GM23338 (cell line): ENCODE measurements around the gene CERK. TPM values are rescaled to one million over a fixed set of nuclear protein-coding genes. Genes with fewer than 3 reads are reported as not detected.

Experiments used
- ATAC-seq: fragments of 200-7000 bp; cut with Tn5 transposase; 3 replicates; pipeline ENCODE4 v1.9.1; 2020
- DNase-seq: peaks from one replicate; pipeline ENCODE4 v3.0.0-alpha.2; 2015; ENCODE audit warnings: low spot score
- H2AFZ ChIP-seq: fragments of 200-600 bp; sonication (generic); 2 replicates; pipeline ENCODE4 v1.8.0; 2016; ENCODE audit warnings: antibody characterized with exemption, mild to moderate bottlenecking, moderate library complexity
- H3F3A ChIP-seq: fragments of 200-600 bp; sonication (generic); replicated peaks from 2 replicates; pipeline ENCODE4 v1.8.0; 2017; ENCODE audit warnings: antibody characterized with exemption, mixed run types, low read depth
- H3K27ac ChIP-seq: fragments of 200-600 bp; sonication (generic); 2 replicates; pipeline ENCODE4 v1.6.1; 2016; ENCODE audit warnings: low read depth
- H3K27me3 ChIP-seq: fragments of 200-600 bp; sonication (generic); 2 replicates; pipeline ENCODE4 v1.8.0; 2016; ENCODE audit warnings: mild to moderate bottlenecking, mixed run types, moderate library complexity; ENCODE audit not compliant: insufficient read depth
- H3K36me3 ChIP-seq: fragments of 200-600 bp; sonication (generic); 2 replicates; pipeline ENCODE4 v1.8.0; 2016; ENCODE audit warnings: mild to moderate bottlenecking; ENCODE audit not compliant: insufficient read depth
- H3K4me1 ChIP-seq: fragments of 200-600 bp; sonication (generic); 2 replicates; pipeline ENCODE4 v1.8.0; 2016; ENCODE audit warnings: mild to moderate bottlenecking, moderate library complexity; ENCODE audit not compliant: insufficient read depth
- H3K4me2 ChIP-seq: fragments of 200-600 bp; sonication (generic); 2 replicates; pipeline ENCODE4 v1.7.1; 2017; ENCODE audit warnings: mixed run types
- H3K4me3 ChIP-seq: fragments of 200-600 bp; sonication (generic); 2 replicates; pipeline ENCODE4 v1.6.1; 2016; ENCODE audit warnings: mixed run types
- H3K79me2 ChIP-seq: fragments of 200-600 bp; sonication (generic); replicated peaks from 2 replicates; pipeline ENCODE4 v1.8.0; 2017; ENCODE audit warnings: mild to moderate bottlenecking; ENCODE audit not compliant: insufficient read depth
- H3K9me2 ChIP-seq: fragments of 200-600 bp; sonication (generic); 2 replicates; pipeline ENCODE4 v1.8.0; 2017; ENCODE audit not compliant: insufficient read depth
- H4K20me1 ChIP-seq: fragments of 200-600 bp; sonication (generic); replicated peaks from 2 replicates; pipeline ENCODE4 v1.8.0; 2017; ENCODE audit warnings: mild to moderate bottlenecking; ENCODE audit not compliant: insufficient read depth
- H3K27ac Mint-ChIP-seq: 2 replicates; pipeline ENCODE4 v1.8.0; 2020; ENCODE audit warnings: inconsistent platforms, mild to moderate bottlenecking, moderate library complexity, mixed read lengths
- H3K27me3 Mint-ChIP-seq: 3 replicates; pipeline ENCODE4 v1.8.0; 2022; ENCODE audit warnings: low read depth, mild to moderate bottlenecking, moderate library complexity, mixed read lengths, inconsistent platforms; ENCODE audit not compliant: insufficient read depth, poor library complexity
- H3K36me3 Mint-ChIP-seq: 3 replicates; pipeline ENCODE4 v1.8.0; 2021; ENCODE audit warnings: low read depth, mild to moderate bottlenecking, inconsistent platforms, moderate library complexity, mixed read lengths
- H3K4me1 Mint-ChIP-seq: 3 replicates; pipeline ENCODE4 v1.8.0; 2020; ENCODE audit warnings: mild to moderate bottlenecking, inconsistent platforms, mixed read lengths
- H3K4me3 Mint-ChIP-seq: 3 replicates; pipeline ENCODE4 v1.8.0; 2021; ENCODE audit warnings: moderate library complexity, mild to moderate bottlenecking, inconsistent platforms, mixed read lengths
- H3K9me3 Mint-ChIP-seq: 3 replicates; pipeline ENCODE4 v1.8.0; 2020; ENCODE audit warnings: moderate library complexity, mild to moderate bottlenecking, inconsistent platforms, mixed read lengths
- CREB1 ChIP-seq: fragments of 250-450 bp; sonication (Bioruptor Pico); IDR thresholded peaks from 2 replicates; pipeline ENCODE4 v1.5.0; 2020; ENCODE audit warnings: low read depth, mild to moderate bottlenecking, moderate library complexity
- EZH2 ChIP-seq: fragments of 200-600 bp; sonication (generic); IDR thresholded peaks from one replicate; pipeline ENCODE4 v1.8.0; 2017; ENCODE audit warnings: antibody characterized with exemption, mild to moderate bottlenecking, low read depth; ENCODE audit not compliant: unreplicated experiment
- EZH2phosphoT487 ChIP-seq: fragments of 200-600 bp; sonication (generic); IDR thresholded peaks from one replicate; pipeline ENCODE4 v1.8.1; 2018; ENCODE audit warnings: antibody characterized with exemption; ENCODE audit not compliant: unreplicated experiment
- JUNB ChIP-seq: IDR thresholded peaks from one replicate; pipeline ENCODE4 v1.6.1; 2016; ENCODE audit warnings: antibody characterized with exemption; ENCODE audit not compliant: unreplicated experiment
- NANOG ChIP-seq: IDR thresholded peaks from 2 replicates; pipeline ENCODE4 v1.6.1; 2016; ENCODE audit warnings: antibody characterized with exemption, borderline replicate concordance
- POLR2AphosphoS5 ChIP-seq: IDR thresholded peaks from 2 replicates; pipeline ENCODE4 v1.6.1; 2016; ENCODE audit warnings: antibody characterized with exemption, low read depth
- STAT1 ChIP-seq: IDR thresholded peaks from one replicate; pipeline ENCODE4 v1.6.1; 2016; ENCODE audit warnings: antibody characterized with exemption; ENCODE audit not compliant: unreplicated experiment
- ZNF114 ChIP-seq: fragments of 250-450 bp; sonication (Bioruptor Pico); IDR thresholded peaks from 2 replicates; pipeline ENCODE4 v1.5.0; 2020; ENCODE audit warnings: mild to moderate bottlenecking, moderate library complexity
- ZNF331 ChIP-seq: fragments of 250-450 bp; sonication (Bioruptor Pico); IDR thresholded peaks from 2 replicates; pipeline ENCODE4 v1.5.0; 2020; ENCODE audit warnings: low read depth, mild to moderate bottlenecking, moderate library complexity
- polyA plus RNA-seq: library from polyadenylated mRNA; unstranded; fragments of >200 nt; fragmentation: Nextera tagmentation; extraction: Ambion mirVana; gene quantifications from 2 replicates; pipeline ENCODE4 v1.2.1, GENCODE V29; 2016
- total RNA-seq: library from RNA; depleted of rRNA; stranded (reverse); fragments of >200 nt; shearing (Covaris generic); gene quantifications from 2 replicates; pipeline ENCODE4 v1.2.3, GENCODE V29; 2014
- TF ChIP-seq, protein P1 (sequence below): fragments of 250-450 bp; sonication (Bioruptor Pico); IDR thresholded peaks from 2 replicates; pipeline ENCODE4 v1.5.0; 2020; ENCODE audit warnings: mild to moderate bottlenecking, moderate library complexity
- TF ChIP-seq, protein P2 (sequence below): IDR thresholded peaks from one replicate; pipeline ENCODE4 v1.6.1; 2018; ENCODE audit warnings: antibody characterized with exemption; ENCODE audit not compliant: unreplicated experiment
- TF ChIP-seq, protein P3 (sequence below): IDR thresholded peaks from 2 replicates; pipeline ENCODE4 v1.6.1; 2016; ENCODE audit warnings: antibody characterized with exemption
- TF ChIP-seq, protein P4 (sequence below), 2 experiments: fragments of 200-600 bp in 1 of 2; sonication (generic) in 1 of 2; conservative IDR thresholded peaks; 2 replicates each; pipeline versions ENCODE4 v1.5.1 to v1.6.1; 2016 to 2017; ENCODE audit warnings: antibody characterized with exemption in 2 of 2, low read depth in 2 of 2, mild to moderate bottlenecking in 2 of 2, moderate library complexity in 1 of 2

CERK gene
- total and polyA plus RNA-seq, 2 experiments from 2014 or later = 12.7 to 62.9 TPM

DNA sequence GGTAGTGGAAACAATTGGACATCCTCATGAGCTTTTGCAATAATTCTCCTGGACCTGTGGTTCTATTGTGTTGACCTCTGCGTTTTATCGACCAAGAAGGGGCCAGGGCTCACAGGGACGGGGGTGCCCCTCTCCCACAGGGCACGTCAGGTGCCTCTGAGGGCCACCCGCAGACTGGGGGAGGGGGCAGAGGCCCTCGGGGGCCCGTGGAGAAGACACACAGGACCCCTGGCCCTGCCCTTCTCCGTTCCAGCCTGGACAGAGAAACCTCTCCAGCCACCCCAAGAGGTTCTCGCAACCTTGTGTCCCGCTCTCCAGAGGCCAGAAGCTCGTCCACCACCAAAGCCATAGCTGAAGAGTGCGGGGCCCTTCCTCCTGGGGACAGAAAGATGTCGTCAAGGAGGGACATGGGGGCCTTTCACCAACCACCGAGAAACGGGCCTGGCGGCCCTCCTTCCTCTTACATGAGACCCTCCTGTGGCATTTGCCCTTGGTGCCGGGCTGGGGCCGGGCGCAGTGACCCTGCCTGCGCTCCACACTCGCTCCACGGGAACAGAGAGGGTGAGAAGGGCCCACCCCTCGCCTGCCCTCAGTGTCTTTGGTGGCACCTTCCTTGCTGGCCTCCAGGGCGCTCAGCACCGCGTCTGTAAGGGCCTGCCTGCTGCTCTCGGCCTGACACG, 60.6 kb downstream of the CERK start (continued):
- TF ChIP-seq, protein P1, sequence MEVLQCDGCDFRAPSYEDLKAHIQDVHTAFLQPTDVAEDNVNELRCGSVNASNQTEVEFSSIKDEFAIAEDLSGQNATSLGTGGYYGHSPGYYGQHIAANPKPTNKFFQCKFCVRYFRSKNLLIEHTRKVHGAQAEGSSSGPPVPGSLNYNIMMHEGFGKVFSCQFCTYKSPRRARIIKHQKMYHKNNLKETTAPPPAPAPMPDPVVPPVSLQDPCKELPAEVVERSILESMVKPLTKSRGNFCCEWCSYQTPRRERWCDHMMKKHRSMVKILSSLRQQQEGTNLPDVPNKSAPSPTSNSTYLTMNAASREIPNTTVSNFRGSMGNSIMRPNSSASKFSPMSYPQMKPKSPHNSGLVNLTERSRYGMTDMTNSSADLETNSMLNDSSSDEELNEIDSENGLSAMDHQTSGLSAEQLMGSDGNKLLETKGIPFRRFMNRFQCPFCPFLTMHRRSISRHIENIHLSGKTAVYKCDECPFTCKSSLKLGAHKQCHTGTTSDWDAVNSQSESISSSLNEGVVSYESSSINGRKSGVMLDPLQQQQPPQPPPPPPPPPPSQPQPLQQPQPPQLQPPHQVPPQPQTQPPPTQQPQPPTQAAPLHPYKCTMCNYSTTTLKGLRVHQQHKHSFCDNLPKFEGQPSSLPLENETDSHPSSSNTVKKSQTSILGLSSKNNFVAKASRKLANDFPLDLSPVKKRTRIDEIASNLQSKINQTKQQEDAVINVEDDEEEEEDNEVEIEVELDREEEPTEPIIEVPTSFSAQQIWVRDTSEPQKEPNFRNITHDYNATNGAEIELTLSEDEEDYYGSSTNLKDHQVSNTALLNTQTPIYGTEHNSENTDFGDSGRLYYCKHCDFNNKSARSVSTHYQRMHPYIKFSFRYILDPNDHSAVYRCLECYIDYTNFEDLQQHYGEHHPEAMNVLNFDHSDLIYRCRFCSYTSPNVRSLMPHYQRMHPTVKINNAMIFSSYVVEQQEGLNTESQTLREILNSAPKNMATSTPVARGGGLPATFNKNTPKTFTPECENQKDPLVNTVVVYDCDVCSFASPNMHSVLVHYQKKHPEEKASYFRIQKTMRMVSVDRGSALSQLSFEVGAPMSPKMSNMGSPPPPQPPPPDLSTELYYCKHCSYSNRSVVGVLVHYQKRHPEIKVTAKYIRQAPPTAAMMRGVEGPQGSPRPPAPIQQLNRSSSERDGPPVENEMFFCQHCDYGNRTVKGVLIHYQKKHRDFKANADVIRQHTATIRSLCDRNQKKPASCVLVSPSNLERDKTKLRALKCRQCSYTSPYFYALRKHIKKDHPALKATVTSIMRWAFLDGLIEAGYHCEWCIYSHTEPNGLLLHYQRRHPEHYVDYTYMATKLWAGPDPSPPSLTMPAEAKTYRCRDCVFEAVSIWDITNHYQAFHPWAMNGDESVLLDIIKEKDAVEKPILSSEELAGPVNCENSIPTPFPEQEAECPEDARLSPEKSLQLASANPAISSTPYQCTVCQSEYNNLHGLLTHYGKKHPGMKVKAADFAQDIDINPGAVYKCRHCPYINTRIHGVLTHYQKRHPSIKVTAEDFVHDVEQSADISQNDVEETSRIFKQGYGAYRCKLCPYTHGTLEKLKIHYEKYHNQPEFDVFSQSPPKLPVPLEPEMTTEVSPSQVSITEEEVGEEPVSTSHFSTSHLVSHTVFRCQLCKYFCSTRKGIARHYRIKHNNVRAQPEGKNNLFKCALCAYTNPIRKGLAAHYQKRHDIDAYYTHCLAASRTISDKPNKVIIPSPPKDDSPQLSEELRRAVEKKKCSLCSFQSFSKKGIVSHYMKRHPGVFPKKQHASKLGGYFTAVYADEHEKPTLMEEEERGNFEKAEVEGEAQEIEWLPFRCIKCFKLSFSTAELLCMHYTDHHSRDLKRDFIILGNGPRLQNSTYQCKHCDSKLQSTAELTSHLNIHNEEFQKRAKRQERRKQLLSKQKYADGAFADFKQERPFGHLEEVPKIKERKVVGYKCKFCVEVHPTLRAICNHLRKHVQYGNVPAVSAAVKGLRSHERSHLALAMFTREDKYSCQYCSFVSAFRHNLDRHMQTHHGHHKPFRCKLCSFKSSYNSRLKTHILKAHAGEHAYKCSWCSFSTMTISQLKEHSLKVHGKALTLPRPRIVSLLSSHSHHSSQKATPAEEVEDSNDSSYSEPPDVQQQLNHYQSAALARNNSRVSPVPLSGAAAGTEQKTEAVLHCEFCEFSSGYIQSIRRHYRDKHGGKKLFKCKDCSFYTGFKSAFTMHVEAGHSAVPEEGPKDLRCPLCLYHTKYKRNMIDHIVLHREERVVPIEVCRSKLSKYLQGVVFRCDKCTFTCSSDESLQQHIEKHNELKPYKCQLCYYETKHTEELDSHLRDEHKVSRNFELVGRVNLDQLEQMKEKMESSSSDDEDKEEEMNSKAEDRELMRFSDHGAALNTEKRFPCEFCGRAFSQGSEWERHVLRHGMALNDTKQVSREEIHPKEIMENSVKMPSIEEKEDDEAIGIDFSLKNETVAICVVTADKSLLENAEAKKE (CRISPR knock-in tag) = no peak
- TF ChIP-seq, protein P2, sequence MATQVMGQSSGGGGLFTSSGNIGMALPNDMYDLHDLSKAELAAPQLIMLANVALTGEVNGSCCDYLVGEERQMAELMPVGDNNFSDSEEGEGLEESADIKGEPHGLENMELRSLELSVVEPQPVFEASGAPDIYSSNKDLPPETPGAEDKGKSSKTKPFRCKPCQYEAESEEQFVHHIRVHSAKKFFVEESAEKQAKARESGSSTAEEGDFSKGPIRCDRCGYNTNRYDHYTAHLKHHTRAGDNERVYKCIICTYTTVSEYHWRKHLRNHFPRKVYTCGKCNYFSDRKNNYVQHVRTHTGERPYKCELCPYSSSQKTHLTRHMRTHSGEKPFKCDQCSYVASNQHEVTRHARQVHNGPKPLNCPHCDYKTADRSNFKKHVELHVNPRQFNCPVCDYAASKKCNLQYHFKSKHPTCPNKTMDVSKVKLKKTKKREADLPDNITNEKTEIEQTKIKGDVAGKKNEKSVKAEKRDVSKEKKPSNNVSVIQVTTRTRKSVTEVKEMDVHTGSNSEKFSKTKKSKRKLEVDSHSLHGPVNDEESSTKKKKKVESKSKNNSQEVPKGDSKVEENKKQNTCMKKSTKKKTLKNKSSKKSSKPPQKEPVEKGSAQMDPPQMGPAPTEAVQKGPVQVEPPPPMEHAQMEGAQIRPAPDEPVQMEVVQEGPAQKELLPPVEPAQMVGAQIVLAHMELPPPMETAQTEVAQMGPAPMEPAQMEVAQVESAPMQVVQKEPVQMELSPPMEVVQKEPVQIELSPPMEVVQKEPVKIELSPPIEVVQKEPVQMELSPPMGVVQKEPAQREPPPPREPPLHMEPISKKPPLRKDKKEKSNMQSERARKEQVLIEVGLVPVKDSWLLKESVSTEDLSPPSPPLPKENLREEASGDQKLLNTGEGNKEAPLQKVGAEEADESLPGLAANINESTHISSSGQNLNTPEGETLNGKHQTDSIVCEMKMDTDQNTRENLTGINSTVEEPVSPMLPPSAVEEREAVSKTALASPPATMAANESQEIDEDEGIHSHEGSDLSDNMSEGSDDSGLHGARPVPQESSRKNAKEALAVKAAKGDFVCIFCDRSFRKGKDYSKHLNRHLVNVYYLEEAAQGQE = no peak
- TF ChIP-seq ZNF331 (no peak), NANOG (no peak)

- DNase-seq (no peak), ATAC-seq (no peak)
- H3K9me2 ChIP-seq = no peaks in the 10 kb centered on the region
- Mint-ChIP-seq H3K27ac (no peak overlapping the region), H3K4me3 (no peak overlapping the region), H3K9me3 (no peaks in the 10 kb centered on the region), H3K4me1 (no peaks in the 10 kb centered on the region), H3K36me3 (no peaks in the 10 kb centered on the region), H3K27me3 (peaks cover 8% of the 10 kb centered on the region)
- no peaks in the 10 kb centered on the region for H3K36me3 ChIP-seq
- H2AFZ ChIP-seq = no peak overlapping the region
- no peak overlapping the region for H3K27ac ChIP-seq
- H3K4me2 ChIP-seq = no peak overlapping the region
- H3K4me1 ChIP-seq = no peaks in the 10 kb centered on the region
- no peaks in the 10 kb centered on the region for H3K27me3 ChIP-seq
- H3K79me2 ChIP-seq = no peaks in the 10 kb centered on the region
- no peak overlapping the region for H3K4me3 ChIP-seq
- no peaks in the 10 kb centered on the region for H3F3A ChIP-seq
- no peaks in the 10 kb centered on the region for H4K20me1 ChIP-seq
- TF ChIP-seq CREB1 (CRISPR knock-in tag) (no peak), ZNF331 (no peak), EZH2phosphoT487 (no peak), POLR2AphosphoS5 (no peak), JUNB (no peak), NANOG (no peak), STAT1 (no peak), EZH2 (no peak), ZNF114 (CRISPR knock-in tag) (no peak)
- TF ChIP-seq, protein P3, sequence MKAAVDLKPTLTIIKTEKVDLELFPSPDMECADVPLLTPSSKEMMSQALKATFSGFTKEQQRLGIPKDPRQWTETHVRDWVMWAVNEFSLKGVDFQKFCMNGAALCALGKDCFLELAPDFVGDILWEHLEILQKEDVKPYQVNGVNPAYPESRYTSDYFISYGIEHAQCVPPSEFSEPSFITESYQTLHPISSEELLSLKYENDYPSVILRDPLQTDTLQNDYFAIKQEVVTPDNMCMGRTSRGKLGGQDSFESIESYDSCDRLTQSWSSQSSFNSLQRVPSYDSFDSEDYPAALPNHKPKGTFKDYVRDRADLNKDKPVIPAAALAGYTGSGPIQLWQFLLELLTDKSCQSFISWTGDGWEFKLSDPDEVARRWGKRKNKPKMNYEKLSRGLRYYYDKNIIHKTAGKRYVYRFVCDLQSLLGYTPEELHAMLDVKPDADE = no peak
- TF ChIP-seq, protein P4, sequence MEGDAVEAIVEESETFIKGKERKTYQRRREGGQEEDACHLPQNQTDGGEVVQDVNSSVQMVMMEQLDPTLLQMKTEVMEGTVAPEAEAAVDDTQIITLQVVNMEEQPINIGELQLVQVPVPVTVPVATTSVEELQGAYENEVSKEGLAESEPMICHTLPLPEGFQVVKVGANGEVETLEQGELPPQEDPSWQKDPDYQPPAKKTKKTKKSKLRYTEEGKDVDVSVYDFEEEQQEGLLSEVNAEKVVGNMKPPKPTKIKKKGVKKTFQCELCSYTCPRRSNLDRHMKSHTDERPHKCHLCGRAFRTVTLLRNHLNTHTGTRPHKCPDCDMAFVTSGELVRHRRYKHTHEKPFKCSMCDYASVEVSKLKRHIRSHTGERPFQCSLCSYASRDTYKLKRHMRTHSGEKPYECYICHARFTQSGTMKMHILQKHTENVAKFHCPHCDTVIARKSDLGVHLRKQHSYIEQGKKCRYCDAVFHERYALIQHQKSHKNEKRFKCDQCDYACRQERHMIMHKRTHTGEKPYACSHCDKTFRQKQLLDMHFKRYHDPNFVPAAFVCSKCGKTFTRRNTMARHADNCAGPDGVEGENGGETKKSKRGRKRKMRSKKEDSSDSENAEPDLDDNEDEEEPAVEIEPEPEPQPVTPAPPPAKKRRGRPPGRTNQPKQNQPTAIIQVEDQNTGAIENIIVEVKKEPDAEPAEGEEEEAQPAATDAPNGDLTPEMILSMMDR (conservative IDR thresholded peaks at IDR 0.05; ENCODE audit: low read depth in 2 of 2) = no peak
Observed at GRCh38 chr22:46676881-46677280, 61.2 kb downstream of the CERK start.
